LNCAP (cell line): ENCODE data around the gene WSB1.

ENCODE experiments used
- TF ChIP-seq, protein P1 (sequence below): fragments of 450-650 bp; IDR thresholded peaks from 2 replicates; pipeline ENCODE4 v1.5.1; 2017; ENCODE audit warnings: mild to moderate bottlenecking

The WSB1 gene

DNA sequence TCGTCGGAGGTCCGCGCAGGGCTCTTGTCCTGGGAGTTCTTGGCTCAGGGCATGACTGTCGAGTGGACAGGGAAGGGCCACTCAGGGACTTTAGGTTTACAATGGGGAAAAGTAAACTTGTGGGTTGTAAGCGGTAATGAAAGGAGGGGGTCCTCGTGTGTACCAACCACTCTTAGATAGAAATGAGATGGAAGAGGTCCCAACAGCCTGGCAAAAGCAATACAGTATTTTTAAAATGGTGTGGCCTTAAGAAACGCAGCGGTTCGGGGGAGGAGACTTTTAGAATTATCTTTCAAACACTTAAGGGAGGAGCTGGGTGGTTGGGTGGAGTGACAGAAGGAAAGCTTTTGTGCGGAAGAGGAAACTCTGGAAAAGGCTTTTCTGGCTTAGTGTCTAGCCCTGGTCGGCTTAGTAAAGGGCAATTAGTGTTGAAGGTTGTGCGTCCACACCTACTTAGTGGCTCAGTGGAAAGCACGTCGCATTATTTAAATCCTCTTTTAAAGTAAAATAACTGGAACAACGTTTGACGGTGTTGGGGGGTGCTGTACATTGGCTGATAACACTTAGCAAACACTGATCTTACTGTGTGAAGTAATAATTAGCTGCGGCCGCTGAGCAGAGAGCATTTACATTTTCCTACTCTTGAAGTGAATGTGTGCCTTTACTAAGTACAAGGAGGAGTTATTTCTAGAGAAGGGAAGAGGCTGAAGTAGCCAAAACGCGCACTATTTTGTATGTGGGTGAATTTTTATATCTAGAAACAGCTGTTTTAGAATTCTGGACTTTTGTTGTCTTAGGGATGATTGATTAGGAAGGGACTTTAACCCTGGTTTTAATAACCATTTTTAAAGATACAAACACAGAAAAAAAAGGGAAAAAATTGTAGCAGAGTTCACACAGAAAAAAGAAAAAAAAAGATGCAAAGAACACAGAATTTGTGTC is 1.0 kb downstream of the WSB1 start:
- TF ChIP-seq, protein P1, sequence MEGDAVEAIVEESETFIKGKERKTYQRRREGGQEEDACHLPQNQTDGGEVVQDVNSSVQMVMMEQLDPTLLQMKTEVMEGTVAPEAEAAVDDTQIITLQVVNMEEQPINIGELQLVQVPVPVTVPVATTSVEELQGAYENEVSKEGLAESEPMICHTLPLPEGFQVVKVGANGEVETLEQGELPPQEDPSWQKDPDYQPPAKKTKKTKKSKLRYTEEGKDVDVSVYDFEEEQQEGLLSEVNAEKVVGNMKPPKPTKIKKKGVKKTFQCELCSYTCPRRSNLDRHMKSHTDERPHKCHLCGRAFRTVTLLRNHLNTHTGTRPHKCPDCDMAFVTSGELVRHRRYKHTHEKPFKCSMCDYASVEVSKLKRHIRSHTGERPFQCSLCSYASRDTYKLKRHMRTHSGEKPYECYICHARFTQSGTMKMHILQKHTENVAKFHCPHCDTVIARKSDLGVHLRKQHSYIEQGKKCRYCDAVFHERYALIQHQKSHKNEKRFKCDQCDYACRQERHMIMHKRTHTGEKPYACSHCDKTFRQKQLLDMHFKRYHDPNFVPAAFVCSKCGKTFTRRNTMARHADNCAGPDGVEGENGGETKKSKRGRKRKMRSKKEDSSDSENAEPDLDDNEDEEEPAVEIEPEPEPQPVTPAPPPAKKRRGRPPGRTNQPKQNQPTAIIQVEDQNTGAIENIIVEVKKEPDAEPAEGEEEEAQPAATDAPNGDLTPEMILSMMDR: no peak

DNA sequence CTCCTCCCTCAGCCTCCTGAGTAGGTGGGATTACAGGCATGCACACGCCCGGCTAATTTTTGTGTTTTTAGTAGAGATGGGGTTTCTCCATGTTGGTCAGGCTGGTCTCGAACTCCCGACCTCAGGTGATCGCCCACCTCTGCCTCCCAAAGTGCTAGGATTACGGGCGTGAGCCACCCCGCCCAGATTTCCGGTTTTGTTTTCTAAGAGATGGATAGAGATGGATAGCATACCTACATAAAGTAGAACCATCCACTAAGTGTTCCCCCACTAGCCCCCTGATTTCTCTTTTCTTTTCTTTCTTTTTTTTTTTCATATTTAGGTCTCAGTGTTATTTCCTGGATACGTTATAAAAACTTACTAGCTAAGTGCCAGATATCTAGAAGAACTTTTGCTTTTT is 2.0 kb downstream of the WSB1 start:
- TF ChIP-seq, protein P1: no peak

DNA sequence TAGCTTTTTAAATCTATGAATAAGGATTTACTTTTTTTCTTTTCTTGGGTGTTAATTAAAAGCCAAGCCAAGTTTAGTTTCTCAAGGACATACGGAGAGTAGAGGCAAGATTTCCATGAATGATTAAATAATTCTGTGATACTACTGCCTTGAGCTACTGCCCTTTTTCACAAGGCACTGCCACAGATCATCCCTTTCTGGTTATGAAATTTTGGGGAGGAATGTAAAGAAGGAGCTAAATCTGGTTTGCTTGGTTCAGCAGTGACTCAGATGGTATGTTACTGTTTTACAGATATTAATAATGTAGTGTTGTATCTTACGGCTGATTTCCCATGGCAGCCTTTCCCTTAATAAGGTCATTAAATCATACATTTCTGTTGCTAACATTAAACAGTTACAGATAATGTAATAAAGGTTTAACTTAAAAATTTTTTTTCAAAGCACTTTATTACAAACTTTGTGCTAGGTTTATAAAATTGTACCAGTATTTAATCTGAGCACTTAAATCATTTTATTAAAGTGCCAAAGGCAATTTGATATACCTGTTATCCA is 2.6 kb downstream of the WSB1 start:
- TF ChIP-seq, protein P1: no peak

DNA sequence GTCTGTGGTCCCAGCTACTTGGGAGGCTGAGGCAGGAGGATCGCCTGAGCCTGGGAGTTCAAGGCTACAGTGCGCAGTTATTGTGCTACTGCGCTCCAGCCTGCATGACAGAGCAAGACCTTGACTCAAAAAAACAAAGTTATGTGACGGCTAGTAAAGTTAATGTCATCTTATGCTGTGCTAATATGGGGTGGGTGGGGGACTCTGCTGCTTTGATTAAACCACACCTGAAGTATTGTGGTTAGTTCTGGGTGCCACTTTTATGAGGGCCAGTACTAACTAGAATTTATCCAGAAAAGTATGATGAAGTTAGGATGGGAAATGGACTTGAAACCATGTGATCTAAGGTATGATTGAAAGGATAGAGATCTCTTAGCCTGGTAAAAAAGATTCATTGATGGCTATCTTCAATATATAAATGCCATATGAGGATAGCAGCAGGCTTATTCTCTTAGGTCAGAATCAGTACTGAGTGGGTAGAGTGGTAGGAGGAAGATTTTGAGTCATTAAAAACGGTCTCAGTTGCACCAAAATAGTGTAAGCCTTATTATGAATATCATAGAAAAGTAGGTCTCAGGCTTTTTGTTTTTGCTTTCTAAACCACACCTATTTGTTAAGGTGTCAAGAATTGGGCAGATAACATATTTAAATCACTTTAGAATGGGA is 5.6 kb downstream of the WSB1 start:
- TF ChIP-seq, protein P1: no peak

DNA sequence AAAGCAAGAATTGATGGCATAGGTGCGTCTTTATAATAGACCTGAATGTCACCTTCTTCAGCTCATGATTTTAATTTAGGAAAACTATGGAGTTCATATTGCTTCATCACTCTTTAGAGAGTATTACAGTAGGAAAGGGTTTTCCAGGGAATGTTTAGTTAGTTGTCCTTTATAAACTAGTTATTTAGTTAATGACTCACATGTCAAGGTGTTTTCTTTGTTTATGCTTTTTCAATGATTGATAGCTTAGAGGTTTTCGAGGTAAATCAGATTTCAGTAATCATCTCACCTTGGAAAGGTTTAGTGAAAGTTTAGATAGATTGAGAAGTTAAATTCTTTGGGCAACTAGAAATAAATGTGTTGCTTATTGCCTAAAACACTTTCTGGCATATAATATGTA is 9.8 kb downstream of the WSB1 start:
- TF ChIP-seq, protein P1: no peak

DNA sequence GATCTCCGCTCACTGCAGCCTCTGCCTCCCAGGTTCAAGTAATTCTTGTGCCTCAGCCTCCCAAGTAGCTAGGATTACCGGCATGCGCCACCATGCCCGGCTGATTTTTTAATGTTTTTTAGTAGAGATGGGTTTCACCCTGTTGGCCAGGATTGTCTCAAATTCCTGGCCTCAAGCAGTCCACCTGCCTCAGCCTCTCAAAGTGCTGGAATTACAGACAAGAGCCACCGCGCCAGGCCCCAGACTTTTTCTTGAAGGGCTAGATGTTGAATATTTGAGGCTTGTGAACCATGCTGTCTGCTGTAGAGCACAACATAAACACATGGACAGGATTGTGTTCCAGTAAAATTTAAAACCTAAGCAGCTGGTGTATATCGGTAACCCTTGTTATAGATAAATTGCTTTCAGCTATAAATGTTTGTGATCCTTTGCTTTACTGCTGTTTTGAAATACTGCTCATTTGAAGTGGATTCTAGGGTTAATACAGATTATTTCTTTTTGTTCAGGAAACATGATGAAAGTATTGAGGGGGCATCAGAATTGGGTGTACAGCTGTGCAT is 12.4 kb downstream of the WSB1 start:
- TF ChIP-seq, protein P1: no peak

DNA sequence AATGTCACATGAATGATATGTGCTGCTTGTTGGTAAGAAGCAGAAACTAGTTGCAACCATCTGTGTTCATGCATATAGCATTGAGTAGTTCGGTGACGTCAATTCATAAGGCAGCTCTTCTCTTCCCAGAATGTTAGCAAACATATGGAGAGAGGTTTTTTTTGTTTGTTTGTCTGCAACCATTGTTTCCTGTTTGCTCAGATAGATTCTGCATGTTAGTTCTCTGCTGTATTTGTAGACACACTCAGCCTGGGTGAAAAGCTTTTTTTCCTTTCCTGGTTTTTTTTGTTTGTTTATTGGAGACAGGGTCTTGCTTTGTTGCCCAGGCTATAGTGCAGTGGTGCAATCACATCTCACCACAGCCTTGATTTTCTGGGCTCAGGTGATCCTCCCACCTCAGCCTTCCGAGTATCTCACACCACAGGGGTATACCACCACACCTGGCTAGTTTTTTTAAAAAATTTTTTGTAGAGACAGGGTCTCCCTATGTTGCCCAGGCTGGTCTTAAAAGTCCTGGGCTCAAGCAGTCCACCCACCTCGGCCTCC is 16.7 kb downstream of the WSB1 start:
- TF ChIP-seq, protein P1: no peak
